H9 (cell line): Measurements from ENCODE around the gene ATXN1L. TPM values are rescaled to one million over a fixed set of nuclear protein-coding genes. Genes with fewer than 3 reads are reported as not detected.

Source experiments
- DNase-seq: peaks from one replicate; pipeline ENCODE4 v3.0.0-alpha.2; 2017
- H2AFZ ChIP-seq: one replicate; pipeline ENCODE4 v1.6.1; 2013; ENCODE audit warnings: mild to moderate bottlenecking, low read length, control low read depth, moderate library complexity
- H2AK5ac ChIP-seq: 2 replicates; pipeline ENCODE4 v1.6.1; 2013; ENCODE audit warnings: low read length, control low read depth, mixed read lengths; ENCODE audit not compliant: insufficient read length
- H2BK120ac ChIP-seq: one replicate; pipeline ENCODE4 v1.6.1; 2013; ENCODE audit warnings: low read depth, mild to moderate bottlenecking, low read length, control low read depth, inconsistent platforms; ENCODE audit not compliant: poor library complexity, severe bottlenecking
- H2BK12ac ChIP-seq: 2 replicates; pipeline ENCODE4 v1.6.1; 2013; ENCODE audit warnings: low read length, control low read depth, mixed read lengths, low read depth; ENCODE audit not compliant: insufficient read length
- H2BK15ac ChIP-seq: 2 replicates; pipeline ENCODE4 v1.6.1; 2013; ENCODE audit warnings: low read depth, low read length, control low read depth
- H2BK20ac ChIP-seq: one replicate; pipeline ENCODE4 v1.6.1; 2013; ENCODE audit warnings: low read depth, mild to moderate bottlenecking, low read length, control low read depth, inconsistent platforms; ENCODE audit not compliant: poor library complexity, severe bottlenecking
- H2BK5ac ChIP-seq: 2 replicates; pipeline ENCODE4 v1.6.1; 2013; ENCODE audit warnings: low read length, control low read depth, mixed read lengths; ENCODE audit not compliant: insufficient read length
- H3K14ac ChIP-seq: 2 replicates; pipeline ENCODE4 v1.6.1; 2013; ENCODE audit warnings: low read length, control low read depth; ENCODE audit not compliant: insufficient read depth
- H3K18ac ChIP-seq: 2 replicates; pipeline ENCODE4 v1.6.1; 2013; ENCODE audit warnings: low read depth, mild to moderate bottlenecking, mixed read lengths, low read length, control low read depth; ENCODE audit not compliant: insufficient read length
- H3K23ac ChIP-seq: 2 replicates; pipeline ENCODE4 v1.6.1; 2013; ENCODE audit warnings: low read length, control low read depth, mixed read lengths, low read depth; ENCODE audit not compliant: insufficient read length
- H3K23me2 ChIP-seq: 2 replicates; pipeline ENCODE4 v1.6.1; 2013; ENCODE audit warnings: low read depth, mild to moderate bottlenecking, mixed read lengths, low read length, control low read depth; ENCODE audit not compliant: insufficient read length, poor library complexity, severe bottlenecking
- H3K27ac ChIP-seq: 2 replicates; pipeline ENCODE4 v1.5.1; 2013; ENCODE audit warnings: low read length, control low read depth, mixed read lengths, low read depth; ENCODE audit not compliant: insufficient read length
- H3K27me3 ChIP-seq: 2 replicates; pipeline ENCODE4 v1.6.1; 2013; ENCODE audit warnings: low read length, control low read depth, inconsistent platforms; ENCODE audit not compliant: insufficient read depth
- H3K4ac ChIP-seq: 2 replicates; pipeline ENCODE4 v1.6.1; 2013; ENCODE audit warnings: low read depth, mild to moderate bottlenecking, control low read depth, inconsistent platforms, low read length, moderate library complexity
- H3K4me1 ChIP-seq: 2 replicates; pipeline ENCODE4 v1.6.1; 2013; ENCODE audit warnings: low read length, control low read depth, inconsistent platforms; ENCODE audit not compliant: insufficient read depth
- H3K4me2 ChIP-seq: 2 replicates; pipeline ENCODE4 v1.6.1; 2013; ENCODE audit warnings: low read length, control low read depth, mixed read lengths; ENCODE audit not compliant: insufficient read length, insufficient read depth
- H3K56ac ChIP-seq: 2 replicates; pipeline ENCODE4 v1.6.1; 2013; ENCODE audit warnings: low read depth, mild to moderate bottlenecking, mixed read lengths, low read length, control low read depth; ENCODE audit not compliant: insufficient read length
- H3K79me1 ChIP-seq: 2 replicates; pipeline ENCODE4 v1.6.1; 2013; ENCODE audit warnings: low read depth, mild to moderate bottlenecking, moderate library complexity, low read length, control low read depth, inconsistent platforms; ENCODE audit not compliant: insufficient read depth, poor library complexity, severe bottlenecking
- H3K79me2 ChIP-seq: 2 replicates; pipeline ENCODE4 v1.6.1; 2013; ENCODE audit warnings: low read length, control low read depth, inconsistent platforms; ENCODE audit not compliant: insufficient read depth
- H3K9ac ChIP-seq: 2 replicates; pipeline ENCODE4 v1.6.1; 2013; ENCODE audit warnings: low read length, control low read depth, mixed read lengths; ENCODE audit not compliant: insufficient read length; ENCODE audit errors: extremely low read depth
- H3K9me3 ChIP-seq: one replicate; pipeline ENCODE4 v1.6.1; 2013; ENCODE audit warnings: low read depth, low read length, inconsistent platforms; ENCODE audit not compliant: control insufficient read depth
- H3T11ph ChIP-seq: one replicate; pipeline ENCODE4 v1.6.1; 2013; ENCODE audit warnings: mild to moderate bottlenecking, low read length, control low read depth, inconsistent platforms
- H4K20me1 ChIP-seq: one replicate; pipeline ENCODE4 v1.6.1; 2013; ENCODE audit not compliant: control insufficient read depth, insufficient read length, insufficient read depth
- H4K5ac ChIP-seq: 2 replicates; pipeline ENCODE4 v1.6.1; 2013; ENCODE audit warnings: low read depth, mild to moderate bottlenecking, mixed read lengths, low read length, control low read depth; ENCODE audit not compliant: insufficient read length
- H4K8ac ChIP-seq: replicated peaks from 2 replicates; pipeline ENCODE4 v1.6.1; 2013; ENCODE audit warnings: low read length, control low read depth, mixed read lengths, low read depth; ENCODE audit not compliant: insufficient read length
- H4K91ac ChIP-seq: 2 replicates; pipeline ENCODE4 v1.6.1; 2013; ENCODE audit warnings: low read depth, mild to moderate bottlenecking, moderate library complexity, mixed read lengths, low read length, control low read depth; ENCODE audit not compliant: insufficient read length
- H3K27ac Mint-ChIP-seq, 3 experiments: 2 replicates in 2 of 3; 3 replicates in 1 of 3; pipeline ENCODE4 v1.8.0; 2020 to 2021; ENCODE audit warnings: mixed read lengths in 3 of 3, mild to moderate bottlenecking in 1 of 3, moderate library complexity in 1 of 3
- H3K27me3 Mint-ChIP-seq: 2 replicates; pipeline ENCODE4 v1.8.0; 2021; ENCODE audit warnings: low read depth, mild to moderate bottlenecking, moderate library complexity, mixed read lengths
- H3K36me3 Mint-ChIP-seq, 3 experiments: 2 replicates in 2 of 3; 3 replicates in 1 of 3; pipeline ENCODE4 v1.8.0; 2020 to 2021; ENCODE audit warnings: low read depth in 3 of 3, mixed read lengths in 3 of 3; ENCODE audit not compliant: insufficient read depth in 1 of 3
- H3K4me1 Mint-ChIP-seq, 2 experiments: 2 replicates each; pipeline ENCODE4 v1.8.0; 2020; ENCODE audit warnings: mixed read lengths in 2 of 2
- H3K4me3 Mint-ChIP-seq, 2 experiments: 2 replicates in 1 of 2; 3 replicates in 1 of 2; pipeline ENCODE4 v1.8.0; 2020 to 2021; ENCODE audit warnings: mild to moderate bottlenecking in 2 of 2, mixed read lengths in 2 of 2, moderate library complexity in 1 of 2
- H3K9me3 Mint-ChIP-seq, 2 experiments: 2 replicates in 1 of 2; 3 replicates in 1 of 2; pipeline ENCODE4 v1.8.0; 2020; ENCODE audit warnings: mild to moderate bottlenecking in 2 of 2, mixed read lengths in 2 of 2, moderate library complexity in 1 of 2
- WGBS: extraction: QIAGEN DNeasy Blood & Tissue Kit; methylation state at CpG from one replicate; pipeline ENCODE4 v1.1.7; 2013; ENCODE audit warnings: missing lambda C conversion rate, low lambda C conversion rate, mixed read lengths; ENCODE audit not compliant: insufficient read length; ENCODE audit errors: extremely low coverage; 5-methylcytosine and 5-hydroxymethylcytosine counted together
- total RNA-seq: library from RNA; stranded (reverse); gene quantifications from 2 replicates; pipeline ENCODE4 v1.2.1, GENCODE V29; 2021
- TF ChIP-seq, protein P1 (sequence below): fragments of 200-600 bp; sonication (generic); conservative IDR thresholded peaks from 3 replicates; pipeline ENCODE4 v1.8.0; 2021; ENCODE audit warnings: antibody characterized with exemption, mild to moderate bottlenecking

Gene ATXN1L
- total RNA-seq, 1 experiment from 2014 or later = 30.3 TPM

DNA sequence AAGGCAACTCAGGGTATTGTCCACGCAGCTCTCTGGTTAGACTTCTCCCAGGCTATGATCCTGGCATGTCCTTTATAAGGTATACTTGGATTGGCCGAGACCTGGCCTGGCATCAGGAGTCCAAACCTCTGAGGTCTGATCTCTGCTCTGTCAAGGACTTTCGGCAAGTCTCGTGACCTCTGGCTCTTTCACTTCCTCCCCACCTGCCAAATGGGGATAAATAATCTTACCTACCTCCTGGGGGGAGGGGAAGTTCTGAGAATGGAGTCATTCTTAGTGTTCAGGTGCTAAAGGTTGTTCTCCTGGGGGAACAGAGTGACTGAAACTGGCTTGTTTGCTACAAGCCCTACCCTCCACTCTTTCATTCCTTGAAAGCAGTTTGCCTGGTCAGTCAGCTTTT, 7.6 kb downstream of the ATXN1L start:
- H3K14ac ChIP-seq = no peak overlapping the region
- no peak overlapping the region for H2AK5ac ChIP-seq
- Mint-ChIP-seq H3K27me3 (no peaks in the 10 kb centered on the region; the same call in 1 of the 2 replicates), H3K27ac (peak overlapping the region in 1 of 3 experiments; percentile 74; a peak in 2 of 7 replicates), H3K4me1 (no peaks in the 10 kb centered on the region), H3K36me3 (peaks cover 13 to 57% (median 36%) of the 10 kb centered on the region in 3 experiments; a peak in 6 of 7 replicates), H3K4me3 (no peak overlapping the region), H3K9me3 (no peaks in the 10 kb centered on the region)
- H4K8ac ChIP-seq = no peak overlapping the region
- no CpG with 5 or more reads among the region's 4 CpGs for WGBS
- H3K79me2 ChIP-seq = no peaks in the 10 kb centered on the region; the same call in 1 of the 2 replicates
- H3K27ac ChIP-seq = no peak overlapping the region
- H2BK15ac ChIP-seq = no peak overlapping the region
- no peaks in the 10 kb centered on the region for H4K20me1 ChIP-seq
- no peaks in the 10 kb centered on the region for H3K79me1 ChIP-seq
- no peak for DNase-seq
- H3K23ac ChIP-seq = no peak overlapping the region
- no peaks in the 10 kb centered on the region for H3K4me1 ChIP-seq
- H3K9me3 ChIP-seq = no peaks in the 10 kb centered on the region
- H4K91ac ChIP-seq = no peak overlapping the region
- no peak overlapping the region for H3T11ph ChIP-seq
- TF ChIP-seq, protein P1, sequence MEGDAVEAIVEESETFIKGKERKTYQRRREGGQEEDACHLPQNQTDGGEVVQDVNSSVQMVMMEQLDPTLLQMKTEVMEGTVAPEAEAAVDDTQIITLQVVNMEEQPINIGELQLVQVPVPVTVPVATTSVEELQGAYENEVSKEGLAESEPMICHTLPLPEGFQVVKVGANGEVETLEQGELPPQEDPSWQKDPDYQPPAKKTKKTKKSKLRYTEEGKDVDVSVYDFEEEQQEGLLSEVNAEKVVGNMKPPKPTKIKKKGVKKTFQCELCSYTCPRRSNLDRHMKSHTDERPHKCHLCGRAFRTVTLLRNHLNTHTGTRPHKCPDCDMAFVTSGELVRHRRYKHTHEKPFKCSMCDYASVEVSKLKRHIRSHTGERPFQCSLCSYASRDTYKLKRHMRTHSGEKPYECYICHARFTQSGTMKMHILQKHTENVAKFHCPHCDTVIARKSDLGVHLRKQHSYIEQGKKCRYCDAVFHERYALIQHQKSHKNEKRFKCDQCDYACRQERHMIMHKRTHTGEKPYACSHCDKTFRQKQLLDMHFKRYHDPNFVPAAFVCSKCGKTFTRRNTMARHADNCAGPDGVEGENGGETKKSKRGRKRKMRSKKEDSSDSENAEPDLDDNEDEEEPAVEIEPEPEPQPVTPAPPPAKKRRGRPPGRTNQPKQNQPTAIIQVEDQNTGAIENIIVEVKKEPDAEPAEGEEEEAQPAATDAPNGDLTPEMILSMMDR = no peak
- no peak overlapping the region for H3K18ac ChIP-seq
- no peak overlapping the region for H3K56ac ChIP-seq
- H2BK120ac ChIP-seq = no peak overlapping the region
- no peak overlapping the region for H2BK20ac ChIP-seq
- H2BK5ac ChIP-seq = no peak overlapping the region
- H4K5ac ChIP-seq = no peak overlapping the region
- H3K9ac ChIP-seq = no peak overlapping the region
- no peak overlapping the region for H3K4me2 ChIP-seq
- no peak overlapping the region for H3K4ac ChIP-seq
- no peak overlapping the region for H2AFZ ChIP-seq
- H2BK12ac ChIP-seq = no peak overlapping the region
- no peaks in the 10 kb centered on the region for H3K27me3 ChIP-seq
- H3K23me2 ChIP-seq = no peaks in the 10 kb centered on the region
